DOHH2 (cell line): Measurements from ENCODE around the gene C9orf78.

Experiments
- EZH2phosphoT487 ChIP-seq: fragments of 200-600 bp; sonication (generic); IDR thresholded peaks from 2 replicates; pipeline ENCODE4 v1.6.1; 2017; ENCODE audit warnings: borderline replicate concordance, mild to moderate bottlenecking, antibody characterized with exemption, low read length, moderate library complexity, mixed read lengths
- TF ChIP-seq, protein P1 (sequence below): fragments of 200-600 bp; sonication (generic); IDR thresholded peaks from one replicate; pipeline ENCODE4 v1.5.1; 2014; ENCODE audit warnings: antibody characterized with exemption, mild to moderate bottlenecking, low read depth, low read length; ENCODE audit not compliant: poor library complexity, severe bottlenecking

DNA sequence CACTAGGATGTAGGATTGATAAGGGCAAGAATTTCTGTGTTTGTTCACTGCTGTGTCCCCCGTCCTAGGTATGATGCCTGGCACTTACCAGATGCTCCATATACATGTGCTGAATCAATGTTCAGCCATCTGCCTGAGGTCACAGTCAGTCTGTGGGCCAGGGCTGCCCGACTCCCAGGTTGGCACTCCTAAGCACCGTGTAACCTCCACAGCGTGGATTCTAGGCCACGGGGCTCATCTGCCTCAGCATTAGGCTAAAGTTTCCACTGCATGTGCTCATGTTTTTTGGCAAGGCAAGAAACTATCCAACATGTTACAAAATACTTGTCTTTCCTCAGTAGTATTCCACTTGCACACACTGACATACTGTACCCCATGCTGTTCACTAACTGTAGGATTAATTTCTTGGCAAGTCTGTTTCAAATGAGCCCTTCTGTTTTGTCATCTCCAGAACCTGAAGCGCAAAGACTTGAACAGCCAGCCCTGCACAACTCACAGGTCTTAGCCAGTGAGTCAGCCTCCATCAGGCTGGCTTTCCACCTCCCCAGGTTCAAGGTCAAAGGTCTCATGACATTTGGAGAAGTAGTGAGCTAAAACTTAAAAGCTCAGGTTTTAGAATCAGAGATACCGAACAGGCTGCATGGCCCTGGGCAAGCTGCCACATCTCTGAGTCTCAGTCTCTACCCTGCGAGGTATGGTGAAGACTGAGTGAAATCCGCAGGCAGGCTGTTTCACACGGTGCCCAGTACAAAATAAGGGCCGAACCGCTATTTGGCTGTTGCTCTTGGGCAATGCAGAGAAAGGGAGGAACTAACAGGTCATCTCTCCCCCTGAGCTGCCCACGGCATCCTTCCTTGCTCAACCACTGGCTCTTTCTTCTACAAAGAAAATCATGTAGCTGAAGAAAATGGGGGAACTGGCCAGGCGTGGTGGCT, 18.3 kb downstream of the C9orf78 start:
- TF ChIP-seq, protein P1, sequence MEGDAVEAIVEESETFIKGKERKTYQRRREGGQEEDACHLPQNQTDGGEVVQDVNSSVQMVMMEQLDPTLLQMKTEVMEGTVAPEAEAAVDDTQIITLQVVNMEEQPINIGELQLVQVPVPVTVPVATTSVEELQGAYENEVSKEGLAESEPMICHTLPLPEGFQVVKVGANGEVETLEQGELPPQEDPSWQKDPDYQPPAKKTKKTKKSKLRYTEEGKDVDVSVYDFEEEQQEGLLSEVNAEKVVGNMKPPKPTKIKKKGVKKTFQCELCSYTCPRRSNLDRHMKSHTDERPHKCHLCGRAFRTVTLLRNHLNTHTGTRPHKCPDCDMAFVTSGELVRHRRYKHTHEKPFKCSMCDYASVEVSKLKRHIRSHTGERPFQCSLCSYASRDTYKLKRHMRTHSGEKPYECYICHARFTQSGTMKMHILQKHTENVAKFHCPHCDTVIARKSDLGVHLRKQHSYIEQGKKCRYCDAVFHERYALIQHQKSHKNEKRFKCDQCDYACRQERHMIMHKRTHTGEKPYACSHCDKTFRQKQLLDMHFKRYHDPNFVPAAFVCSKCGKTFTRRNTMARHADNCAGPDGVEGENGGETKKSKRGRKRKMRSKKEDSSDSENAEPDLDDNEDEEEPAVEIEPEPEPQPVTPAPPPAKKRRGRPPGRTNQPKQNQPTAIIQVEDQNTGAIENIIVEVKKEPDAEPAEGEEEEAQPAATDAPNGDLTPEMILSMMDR = no peak
- no peak for TF ChIP-seq EZH2phosphoT487
